ENCODE data around the gene PGBD2.
"Not testable (repeated sequence)": the region's sequence is repeated elsewhere in the genome, so short reads cannot be mapped to it uniquely, and the experiment has no call there.

PGBD2 gene

GRCh38 chr1:248925859-248926258, 19.8 kb downstream of the PGBD2 start:
- not testable (repeated sequence) for DNase-seq (ENCODE audit: low spot score)

GRCh38 chr1:248926401-248927182, 20.6 kb downstream of the PGBD2 start:
- peak; percentile 27 for DNase-seq (ENCODE audit: low spot score)

GRCh38 chr1:248927283-248927682, 21.2 kb downstream of the PGBD2 start:
- not testable (repeated sequence) for DNase-seq (ENCODE audit: low spot score)

GRCh38 chr1:248928122-248928521, 22.1 kb downstream of the PGBD2 start:
- not testable (repeated sequence) for DNase-seq (ENCODE audit: low spot score)

- not testable (repeated sequence) for DNase-seq (ENCODE audit: low spot score)
These were observed 24.0 kb downstream of the PGBD2 start for GRCh38 chr1:248930037-248930436.

- DNase-seq (ENCODE audit: low spot score), result not testable (repeated sequence)
These were observed 32.3 kb downstream of the PGBD2 start for GRCh38 chr1:248938173-248938809.

GRCh38 chr1:248944134-248944999, 38.3 kb downstream of the PGBD2 start:
- DNase-seq (ENCODE audit: low spot score), result not testable (repeated sequence)

GRCh38 chr1:248945000-248945423, 39.0 kb downstream of the PGBD2 start:
- DNase-seq (ENCODE audit: low spot score), result not testable (repeated sequence)

GRCh38 chr1:248945453-248945852, 39.4 kb downstream of the PGBD2 start:
- DNase-seq (ENCODE audit: low spot score), result not testable (repeated sequence)

GRCh38 chr1:248945856-248946416, 39.9 kb downstream of the PGBD2 start:
- DNase-seq (ENCODE audit: low spot score), result not testable (repeated sequence)
